Brain microvascular endothelial cell (primary cell): ENCODE data around the gene SYT11.

Source experiments
- DNase-seq: peaks from one replicate; pipeline ENCODE4 v3.0.0-alpha.2; 2020
- H3K27ac ChIP-seq: fragments of 250-450 bp; sonication (Bioruptor Pico); 2 replicates; pipeline ENCODE4 v1.5.1; 2020; ENCODE audit warnings: mild to moderate bottlenecking, moderate library complexity
- H3K27me3 ChIP-seq: fragments of 250-450 bp; sonication (Bioruptor Pico); replicated peaks from 2 replicates; pipeline ENCODE4 v1.5.1; 2020; ENCODE audit warnings: mild to moderate bottlenecking
- H3K36me3 ChIP-seq: fragments of 250-450 bp; sonication (Bioruptor Pico); replicated peaks from 2 replicates; pipeline ENCODE4 v1.5.1; 2020; ENCODE audit warnings: mild to moderate bottlenecking
- H3K4me3 ChIP-seq: 2 replicates; pipeline ENCODE4 v1.5.1; 2011; ENCODE audit warnings: low read depth, mild to moderate bottlenecking, control low read depth, low read length, moderate library complexity
- in situ Hi-C: cut with HindIII; loops from 2 replicates; pipeline ENCODE4 v1.10.0; 2017; ENCODE audit warnings: low sequenced_read_pairs, low pct_ligation_motif_present
- TF ChIP-seq, protein P1 (sequence below): IDR thresholded peaks from 2 replicates; pipeline ENCODE4 v1.5.1; 2011; ENCODE audit warnings: low read depth, mild to moderate bottlenecking, moderate library complexity, low read length, control low read depth, inconsistent platforms; ENCODE audit errors: missing control alignments

The SYT11 gene

DNA sequence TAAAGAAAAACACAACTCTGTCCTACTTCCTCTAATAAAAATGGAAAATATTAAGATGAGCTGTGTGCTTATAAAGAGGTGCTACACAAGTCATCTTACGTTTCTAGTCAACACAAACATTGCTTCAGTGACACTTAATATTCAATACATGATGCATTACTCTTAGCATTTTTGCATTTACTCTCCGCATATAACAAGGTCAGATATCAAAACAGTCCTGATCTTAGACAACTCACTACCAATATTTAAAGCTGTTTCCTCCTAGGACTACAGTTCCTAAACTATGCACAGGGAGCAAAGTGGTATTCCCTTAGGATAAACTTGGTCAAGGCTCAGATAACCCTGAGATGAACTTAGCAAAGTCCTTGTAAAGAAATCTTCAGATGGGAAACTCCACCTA lies 39.5 kb downstream of the SYT11 start:
- H3K36me3 ChIP-seq, result peaks cover 61% of the 10 kb centered on the region
- H3K27me3 ChIP-seq, result no peaks in the 10 kb centered on the region
- TF ChIP-seq, protein P1, sequence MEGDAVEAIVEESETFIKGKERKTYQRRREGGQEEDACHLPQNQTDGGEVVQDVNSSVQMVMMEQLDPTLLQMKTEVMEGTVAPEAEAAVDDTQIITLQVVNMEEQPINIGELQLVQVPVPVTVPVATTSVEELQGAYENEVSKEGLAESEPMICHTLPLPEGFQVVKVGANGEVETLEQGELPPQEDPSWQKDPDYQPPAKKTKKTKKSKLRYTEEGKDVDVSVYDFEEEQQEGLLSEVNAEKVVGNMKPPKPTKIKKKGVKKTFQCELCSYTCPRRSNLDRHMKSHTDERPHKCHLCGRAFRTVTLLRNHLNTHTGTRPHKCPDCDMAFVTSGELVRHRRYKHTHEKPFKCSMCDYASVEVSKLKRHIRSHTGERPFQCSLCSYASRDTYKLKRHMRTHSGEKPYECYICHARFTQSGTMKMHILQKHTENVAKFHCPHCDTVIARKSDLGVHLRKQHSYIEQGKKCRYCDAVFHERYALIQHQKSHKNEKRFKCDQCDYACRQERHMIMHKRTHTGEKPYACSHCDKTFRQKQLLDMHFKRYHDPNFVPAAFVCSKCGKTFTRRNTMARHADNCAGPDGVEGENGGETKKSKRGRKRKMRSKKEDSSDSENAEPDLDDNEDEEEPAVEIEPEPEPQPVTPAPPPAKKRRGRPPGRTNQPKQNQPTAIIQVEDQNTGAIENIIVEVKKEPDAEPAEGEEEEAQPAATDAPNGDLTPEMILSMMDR, result no peak
- H3K27ac ChIP-seq, result no peak overlapping the region
- in situ Hi-C loops, result no loop called here
- no peak for DNase-seq
- no peak overlapping the region for H3K4me3 ChIP-seq

DNA sequence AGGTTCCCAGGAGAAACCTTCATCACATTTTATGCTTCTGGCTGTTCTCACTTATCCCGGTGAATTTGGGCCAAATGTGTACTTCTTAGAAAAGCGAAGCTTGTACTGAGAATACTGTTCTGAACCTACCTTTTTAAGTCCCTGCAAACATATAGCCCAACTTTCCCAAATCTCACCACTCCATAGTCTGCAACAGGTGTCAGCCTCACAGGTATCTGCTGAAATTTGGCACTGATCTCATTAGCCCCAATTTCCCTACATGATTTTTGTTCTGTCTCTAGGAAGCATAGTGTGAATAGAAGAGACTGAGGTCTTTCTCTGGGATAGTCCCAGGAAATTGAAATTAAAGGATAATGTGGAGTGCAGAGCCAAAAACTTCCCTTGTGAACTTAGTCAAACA lies 40.3 kb downstream of the SYT11 start:
- no peak for DNase-seq
- H3K27me3 ChIP-seq, result no peaks in the 10 kb centered on the region
- H3K27ac ChIP-seq, result no peak overlapping the region
- H3K36me3 ChIP-seq, result peaks cover 68% of the 10 kb centered on the region
- H3K4me3 ChIP-seq, result no peak overlapping the region
- in situ Hi-C loops, result no loop called here
- TF ChIP-seq, protein P1, result no peak

DNA sequence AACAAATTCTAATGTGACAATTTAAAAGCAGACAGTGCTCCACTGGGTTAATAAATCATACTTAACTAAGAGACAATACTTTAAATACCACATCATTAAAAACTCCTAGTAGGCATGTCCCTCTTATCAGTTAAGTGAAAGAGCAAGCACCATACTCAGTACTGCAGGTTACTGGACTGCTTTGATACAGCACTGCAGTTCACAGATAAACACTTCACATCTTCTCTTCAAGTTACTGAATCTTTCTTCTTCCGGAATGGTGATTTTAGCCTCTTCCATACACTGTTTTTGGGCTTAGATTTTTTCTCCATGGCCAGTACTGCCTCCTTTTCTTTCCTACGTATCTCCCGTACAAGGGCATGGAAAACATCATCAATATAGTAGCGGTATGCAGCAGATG lies 40.8 kb downstream of the SYT11 start:
- DNase-seq, result no peak
- Histone ChIP-seq H3K27me3 (no peaks in the 10 kb centered on the region), H3K27ac (no peak overlapping the region), H3K4me3 (no peak overlapping the region), H3K36me3 (peaks cover 73% of the 10 kb centered on the region)
- in situ Hi-C loops, result no loop called here
- TF ChIP-seq, protein P1, result no peak

DNA sequence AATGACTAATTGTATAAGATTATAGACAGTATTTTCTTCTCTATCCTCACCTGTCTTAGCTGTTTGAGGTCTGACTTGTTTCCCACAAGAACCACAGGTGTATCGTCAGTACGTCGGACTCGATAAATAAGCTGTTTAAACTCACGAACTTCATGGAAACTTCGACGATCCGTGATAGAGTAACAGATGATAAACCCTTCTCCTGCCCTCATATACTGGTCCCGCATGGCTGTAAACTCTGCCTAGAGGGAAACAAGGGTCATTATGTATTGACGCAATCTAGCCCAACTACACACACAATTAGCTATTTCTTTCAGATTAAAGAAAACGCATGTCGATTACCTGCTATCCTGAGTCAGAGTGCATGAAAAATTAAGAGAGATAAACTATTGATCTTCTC lies 44.9 kb downstream of the SYT11 start:
- TF ChIP-seq, protein P1, result no peak
- no peak for DNase-seq
- Histone ChIP-seq H3K27ac (no peak overlapping the region), H3K27me3 (no peaks in the 10 kb centered on the region), H3K4me3 (no peak overlapping the region), H3K36me3 (peaks cover 82% of the 10 kb centered on the region)
- in situ Hi-C loops, result no loop called here

DNA sequence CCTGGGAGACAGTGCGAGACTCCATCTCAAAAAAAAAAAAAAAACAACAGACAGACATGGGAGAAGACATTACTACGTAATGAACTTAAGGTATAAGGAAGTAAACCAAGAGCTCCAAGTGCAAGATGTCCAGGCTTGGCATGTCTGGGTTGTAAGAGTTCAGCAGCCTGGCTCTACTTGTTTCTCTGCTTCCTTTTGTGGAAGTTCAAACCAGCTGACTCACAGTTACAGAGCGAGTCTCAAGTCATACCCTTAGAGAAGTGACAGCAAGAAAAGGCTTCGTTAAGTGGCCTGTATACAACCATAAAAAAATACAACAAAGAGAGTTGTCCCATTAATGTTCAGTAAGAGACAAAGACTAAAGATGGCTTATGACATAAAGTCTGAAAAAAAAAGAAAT lies 50.5 kb downstream of the SYT11 start:
- H3K27me3 ChIP-seq, result no peaks in the 10 kb centered on the region
- in situ Hi-C loops, result no loop called here
- TF ChIP-seq, protein P1, result no peak
- H3K27ac ChIP-seq, result peak overlapping the region; percentile 79
- H3K36me3 ChIP-seq, result peaks cover 54% of the 10 kb centered on the region
- peak; percentile 44 for DNase-seq
- peak overlapping the region; percentile 76 for H3K4me3 ChIP-seq

DNA sequence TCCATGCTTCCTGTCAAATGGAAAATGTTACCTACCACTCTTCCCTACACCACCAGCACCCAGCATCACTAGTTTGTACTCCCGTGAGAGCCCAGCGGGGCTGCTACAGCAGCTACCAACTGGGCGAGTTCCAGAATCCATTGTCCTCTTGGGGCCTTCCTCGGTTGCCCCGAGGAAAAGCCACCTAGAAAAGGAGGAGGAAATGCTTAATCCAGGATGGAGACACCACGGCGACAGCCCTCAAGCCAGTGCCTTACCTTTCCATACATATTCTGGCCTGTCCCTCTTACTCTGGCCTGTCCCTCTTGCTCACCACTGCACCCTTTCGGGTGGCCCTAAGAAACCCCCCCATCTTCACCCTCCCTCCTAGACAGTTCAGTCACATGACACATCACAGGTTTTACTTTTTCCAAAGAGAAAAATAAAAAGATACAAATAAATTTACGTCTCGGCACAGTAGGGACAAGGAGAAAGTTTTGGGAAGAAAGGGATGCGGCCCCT lies 51.3 kb downstream of the SYT11 start:
- DNase-seq, result peak; percentile 24
- H3K36me3 ChIP-seq, result peaks cover 55% of the 10 kb centered on the region

More for the DNA sequence above, 51.3 kb downstream of the SYT11 start:
- TF ChIP-seq, protein P1, result peak; percentile 21
- H3K4me3 ChIP-seq, result peak overlapping the region; percentile 76
- peak overlapping the region; percentile 79 for H3K27ac ChIP-seq
- H3K27me3 ChIP-seq, result no peaks in the 10 kb centered on the region
- in situ Hi-C loops, result no loop called here
